Measurements from ENCODE around the gene NR2C2. TPM values are rescaled to one million over a fixed set of nuclear protein-coding genes. Genes with fewer than 3 reads are reported as not detected.
A peak's percentile ranks its signal among the peaks of the same experiment; 100 is the strongest.
"Not testable (repeated sequence)": the region's sequence is repeated elsewhere in the genome, so short reads cannot be mapped to it uniquely, and the experiment has no call there.

NR2C2 gene
- total RNA-seq, 1 experiment from 2014 or later = 29.2 TPM

- no peak for DNase-seq (ENCODE audit: low read depth)
Measured at GRCh38 chr3:14957153-14957552, 9.8 kb downstream of the NR2C2 start.

DNA sequence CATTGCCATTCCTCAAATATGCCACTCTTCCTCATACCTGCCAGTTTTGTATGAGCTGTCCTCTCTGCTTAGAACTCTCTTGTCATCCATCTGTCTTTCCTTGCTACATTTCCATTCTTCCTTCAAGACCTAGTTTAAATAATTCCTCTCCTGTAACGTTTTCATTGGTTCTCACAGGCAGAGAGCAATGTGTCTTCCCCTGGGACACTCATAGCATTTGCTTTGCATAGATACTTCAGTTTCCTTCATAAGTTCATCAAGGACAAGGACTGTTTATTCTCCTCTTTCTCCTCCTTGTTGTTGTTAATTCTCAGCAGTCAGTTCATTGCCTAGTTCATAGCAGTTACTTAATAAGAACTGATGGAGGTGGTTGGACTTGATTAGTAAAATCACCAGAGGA is 10.5 kb downstream of the NR2C2 start:
- no peak for DNase-seq (ENCODE audit: low read depth)

- DNase-seq (ENCODE audit: low read depth) = no peak
Measured at GRCh38 chr3:14959359-14959943, 12.1 kb downstream of the NR2C2 start.

DNA sequence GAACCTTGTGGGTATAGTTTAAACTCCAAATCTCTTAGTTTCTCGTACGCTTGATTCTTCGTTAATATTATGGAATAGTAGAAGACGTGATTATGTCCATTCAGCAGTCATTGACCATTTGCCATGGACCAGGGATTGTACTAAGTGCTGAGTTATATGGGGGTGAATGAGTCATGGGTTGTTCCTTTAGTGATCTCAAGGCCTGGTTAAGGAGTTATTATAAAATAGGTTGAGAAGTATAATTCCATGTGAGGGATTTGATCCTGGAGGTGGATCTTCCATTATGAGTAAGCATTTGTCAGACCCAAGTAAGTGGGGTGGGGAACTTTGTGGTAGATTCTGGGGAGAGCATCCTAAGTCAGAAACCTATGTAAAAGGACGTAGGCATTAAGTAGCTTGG is 15.4 kb downstream of the NR2C2 start:
- peak; percentile 87 for DNase-seq (ENCODE audit: low read depth)

GRCh38 chr3:14967285-14967684 is 19.9 kb downstream of the NR2C2 start:
- DNase-seq (ENCODE audit: low read depth) = no peak

DNA sequence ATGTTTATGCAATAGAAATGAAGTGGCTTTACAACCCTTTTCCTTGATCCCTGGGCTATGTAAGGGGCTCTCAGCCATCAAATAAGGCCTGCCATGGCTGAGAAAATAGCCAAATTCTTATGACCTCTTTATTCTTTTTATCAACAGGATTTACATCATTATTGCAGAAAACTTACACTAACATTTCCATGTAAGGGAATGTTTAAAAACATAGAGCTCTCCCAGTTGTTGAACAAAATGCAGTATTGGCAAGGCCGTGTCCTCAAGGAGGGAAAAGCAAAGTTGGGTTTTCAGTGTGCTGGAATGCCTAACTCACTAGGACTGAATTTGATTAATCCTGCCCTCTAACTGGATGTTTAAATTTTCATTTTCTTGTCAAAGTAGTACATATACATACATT is 22.3 kb downstream of the NR2C2 start:
- no peak for DNase-seq (ENCODE audit: low read depth)

DNA sequence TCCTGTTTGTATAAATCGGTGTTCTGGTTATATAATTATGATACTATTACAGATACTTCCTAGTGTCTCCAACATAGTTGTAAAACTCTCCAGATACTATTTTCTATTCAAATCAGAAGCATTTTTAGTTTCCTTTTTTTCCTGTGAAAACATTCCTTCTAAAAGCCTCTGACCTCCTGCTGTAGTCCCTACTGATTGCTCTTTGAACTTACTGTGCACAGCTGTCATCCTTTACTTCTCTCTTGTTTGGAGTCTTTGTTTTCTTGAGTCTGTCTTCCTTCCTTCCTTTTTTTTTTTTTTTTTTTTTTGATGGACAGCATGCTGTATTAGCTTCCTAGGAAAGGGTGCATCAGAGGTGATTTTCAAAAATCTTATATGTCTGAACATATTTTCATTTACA is 28.9 kb downstream of the NR2C2 start:
- DNase-seq (ENCODE audit: low read depth) = no peak

DNA sequence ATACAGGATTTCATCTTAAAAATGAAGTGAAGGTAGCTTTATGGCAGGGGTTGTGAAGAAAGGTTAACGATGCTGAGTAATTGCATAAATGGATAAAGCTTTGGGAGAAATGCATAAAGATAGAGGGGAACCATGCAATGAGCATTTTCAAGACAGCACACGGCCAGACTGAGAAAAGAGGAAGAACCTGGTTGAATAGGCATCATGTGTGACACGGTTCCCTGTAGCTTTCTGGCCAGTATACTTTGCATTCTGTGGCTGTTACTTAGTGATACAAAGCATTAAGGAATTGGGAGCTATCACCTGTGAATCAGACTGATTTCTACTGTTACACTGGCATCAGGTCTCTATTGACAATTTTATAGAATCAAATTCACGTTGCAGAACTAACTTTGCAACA is 33.3 kb downstream of the NR2C2 start:
- DNase-seq (ENCODE audit: low read depth) = no peak

DNA sequence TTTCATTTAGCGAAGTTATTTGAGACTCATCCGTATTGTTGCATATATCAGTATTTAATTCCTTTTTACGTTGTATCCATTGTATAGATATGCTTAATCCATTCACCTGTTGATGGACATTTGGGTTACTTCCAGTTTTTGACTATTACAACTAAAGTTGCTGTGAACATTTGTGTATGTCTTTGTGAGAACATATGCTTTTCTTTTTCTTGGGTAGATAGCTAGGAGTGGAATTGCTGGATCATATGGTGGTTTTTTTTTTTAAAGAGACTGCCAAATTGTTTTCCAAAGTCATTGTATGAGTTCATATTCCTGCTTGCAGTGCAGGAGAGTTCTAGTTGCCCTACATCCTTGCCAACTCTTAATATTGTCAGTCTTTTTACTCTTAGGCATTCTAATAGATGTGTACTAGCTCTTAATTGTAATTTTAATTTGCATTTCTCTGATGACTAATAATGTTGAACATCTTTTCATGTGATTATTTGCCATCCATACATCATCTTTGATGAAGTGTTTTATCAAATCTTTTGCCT is 37.3 kb downstream of the NR2C2 start:
- no peak for DNase-seq (ENCODE audit: low read depth)

GRCh38 chr3:14988988-14989394 is 41.6 kb downstream of the NR2C2 start:
- DNase-seq (ENCODE audit: low read depth) = peak; percentile 5

GRCh38 chr3:14989943-14990779 is 42.8 kb downstream of the NR2C2 start:
- DNase-seq (ENCODE audit: low read depth) = no peak

- no peak for DNase-seq (ENCODE audit: low read depth)
Measured at GRCh38 chr3:14990780-14991148, 43.4 kb downstream of the NR2C2 start.

DNA sequence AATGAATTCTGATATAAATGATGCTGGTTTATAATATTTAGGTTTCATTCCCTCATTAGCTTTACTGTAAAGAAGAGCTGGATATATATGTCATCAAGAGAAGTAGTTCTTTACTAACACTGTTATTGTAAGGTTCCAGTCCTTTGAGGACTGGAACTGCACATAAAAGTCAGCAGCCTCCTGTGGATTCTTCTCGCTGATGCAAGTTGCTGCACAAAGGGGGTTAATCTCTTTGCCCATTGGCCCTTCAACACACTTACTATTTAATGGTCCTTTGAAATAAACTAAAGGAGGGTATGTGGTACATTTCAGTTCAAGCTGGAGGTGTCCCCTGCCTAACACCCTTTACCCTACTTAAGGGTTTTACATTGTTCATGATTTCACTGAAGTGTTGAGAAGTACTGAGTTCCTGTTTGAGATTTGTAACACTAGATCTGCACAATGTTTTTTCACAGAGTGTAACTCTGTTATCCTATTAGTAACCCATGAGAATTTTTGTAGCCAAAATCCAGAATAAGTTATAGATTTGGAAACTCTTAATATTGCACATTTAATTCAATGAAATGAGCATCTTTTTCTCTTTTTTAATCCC is 43.9 kb downstream of the NR2C2 start:
- DNase-seq (ENCODE audit: low read depth) = no peak

DNA sequence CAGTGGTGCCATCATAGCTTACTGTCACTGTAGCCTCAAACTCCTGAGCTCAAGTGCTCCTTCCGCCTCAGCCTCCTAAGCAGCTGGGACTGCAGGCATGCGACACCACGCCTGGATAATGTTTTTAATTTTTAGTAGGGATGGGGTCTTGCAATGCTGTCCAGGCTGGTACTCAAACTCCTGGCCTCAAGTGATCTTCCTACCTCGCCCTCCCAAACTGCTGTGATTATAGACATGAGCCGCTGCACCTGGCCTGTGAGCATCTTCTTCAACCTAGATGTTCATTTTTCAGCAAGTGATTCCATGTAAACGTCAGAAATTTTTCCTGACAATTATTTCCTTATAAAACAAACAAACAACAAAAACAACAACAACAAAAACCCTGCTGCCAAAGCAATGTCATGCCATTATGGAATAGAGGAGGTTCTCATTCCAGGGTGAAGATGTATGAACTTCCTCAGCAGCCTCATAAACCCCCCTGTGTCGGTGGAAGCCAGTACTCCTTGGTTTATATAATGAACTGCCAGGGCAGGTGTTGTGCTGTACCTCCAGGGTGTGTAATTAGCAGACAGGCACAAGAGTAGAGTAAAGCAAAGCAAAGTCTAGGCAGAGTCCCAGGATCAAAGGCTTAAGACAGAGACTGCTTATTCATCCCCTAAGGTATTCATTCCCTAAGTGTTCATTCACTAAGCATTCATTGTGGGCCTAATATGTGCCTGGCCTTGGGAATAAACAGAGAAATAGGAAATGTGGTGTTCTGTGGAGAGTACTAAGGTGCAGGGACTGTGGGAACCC is 44.6 kb downstream of the NR2C2 start:
- no peak for DNase-seq (ENCODE audit: low read depth)

GRCh38 chr3:14997941-14998340 is 50.6 kb downstream of the NR2C2 start:
- DNase-seq (ENCODE audit: low read depth) = no peak

- DNase-seq (ENCODE audit: low read depth) = not testable (repeated sequence)
Measured at GRCh38 chr3:14999182-14999581, 51.8 kb downstream of the NR2C2 start.

- no peak for DNase-seq (ENCODE audit: low read depth)
Measured at GRCh38 chr3:15007681-15008141, 60.3 kb downstream of the NR2C2 start.

DNA sequence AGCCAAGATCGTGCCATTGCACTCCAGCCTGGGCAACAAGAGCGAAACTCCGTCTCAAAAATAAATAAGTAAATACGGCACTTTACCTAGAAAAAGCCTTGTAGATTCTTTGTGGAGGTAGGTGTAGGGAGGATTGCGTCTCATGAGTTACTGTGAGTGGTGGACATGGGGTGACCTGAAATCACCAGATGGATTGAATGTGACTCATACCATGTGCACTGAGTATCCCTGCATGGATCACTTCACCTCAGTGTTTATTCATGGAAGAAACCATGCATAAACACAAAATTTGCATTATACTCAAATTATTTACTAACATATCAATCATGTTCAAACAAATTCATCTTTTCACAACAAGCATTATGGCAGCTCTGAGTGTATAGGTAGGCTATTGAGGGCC is 61.8 kb downstream of the NR2C2 start:
- DNase-seq (ENCODE audit: low read depth) = no peak

GRCh38 chr3:15010664-15011063 is 63.3 kb downstream of the NR2C2 start:
- DNase-seq (ENCODE audit: low read depth) = no peak

DNA sequence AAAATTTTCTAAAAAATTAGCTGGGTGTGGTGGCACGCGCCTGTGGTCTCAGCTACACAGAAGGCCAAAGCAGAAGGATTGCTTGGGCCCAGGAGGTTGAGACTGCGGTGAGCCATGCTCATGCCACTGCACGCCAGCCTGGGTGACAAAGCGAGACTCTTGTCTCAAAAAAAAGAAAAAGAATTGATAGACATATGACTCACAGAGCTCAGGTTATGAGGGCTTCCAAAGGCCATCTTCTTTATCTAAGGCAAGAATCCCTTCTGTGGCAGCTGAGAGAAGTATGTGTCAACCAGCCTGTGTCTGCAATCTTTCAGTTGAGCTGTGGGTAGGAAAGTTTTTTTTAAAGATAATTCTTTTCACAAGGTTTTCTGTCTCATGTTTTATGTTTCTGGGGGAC is 63.8 kb downstream of the NR2C2 start:
- peak; percentile 7 for DNase-seq (ENCODE audit: low read depth)

GRCh38 chr3:15014606-15015328 is 67.4 kb downstream of the NR2C2 start:
- no peak for DNase-seq (ENCODE audit: low read depth)
